MCF 10A (cell line): ENCODE data around the gene INSM1. TPM values are rescaled to one million over a fixed set of nuclear protein-coding genes. Genes with fewer than 3 reads are reported as not detected.

Source experiments
- BruUV-seq: library from RNA; stranded (reverse); fragments of 400-500 nt; replicated peaks from 2 replicates; lab custom pipeline; 2021; lab: Mats Ljungman, UMichigan
- CTCF ChIA-PET: fragments of 300-600 bp; sonication (Branson Sonifier 250); formaldehyde crosslinking; extraction: SDS; loops from one replicate; lab custom pipeline; 2021; ENCODE audit warnings: antibody characterized with exemption, inconsistent platforms; lab: Yijun Ruan, JAX
- POLR2A ChIA-PET: fragments of 300-600, 350-650 bp; sonication (Branson Sonifier 250); formaldehyde crosslinking; extraction: SDS; loops from one replicate; lab custom pipeline; 2020; ENCODE audit warnings: antibody characterized with exemption, inconsistent platforms; lab: Yijun Ruan, JAX
- DNase-seq: peaks from one replicate; pipeline ENCODE4 v3.0.0-alpha.2; 2018; ENCODE audit not compliant: unreplicated experiment
- H3K27ac Mint-ChIP-seq: one replicate; pipeline ENCODE4 v1.8.0; 2022; ENCODE audit warnings: mild to moderate bottlenecking, low read depth, mixed read lengths; ENCODE audit not compliant: unreplicated experiment
- H3K27me3 Mint-ChIP-seq: one replicate; pipeline ENCODE4 v1.8.0; 2022; ENCODE audit warnings: mixed read lengths; ENCODE audit not compliant: insufficient read depth, unreplicated experiment
- H3K36me3 Mint-ChIP-seq: one replicate; pipeline ENCODE4 v1.8.0; 2022; ENCODE audit warnings: mild to moderate bottlenecking, moderate library complexity, mixed read lengths; ENCODE audit not compliant: insufficient read depth, unreplicated experiment
- H3K4me1 Mint-ChIP-seq: one replicate; pipeline ENCODE4 v1.8.0; 2022; ENCODE audit warnings: mixed read lengths; ENCODE audit not compliant: insufficient read depth, unreplicated experiment
- H3K4me3 Mint-ChIP-seq: one replicate; pipeline ENCODE4 v1.8.0; 2022; ENCODE audit warnings: mild to moderate bottlenecking, moderate library complexity, mixed read lengths; ENCODE audit not compliant: unreplicated experiment
- H3K9me3 Mint-ChIP-seq: one replicate; pipeline ENCODE4 v1.8.0; 2022; ENCODE audit warnings: mixed read lengths; ENCODE audit not compliant: unreplicated experiment
- intact Hi-C: fragments of 100-400 bp; cut with micrococcal nuclease; formaldehyde crosslinking; loops from 2 replicates; pipeline ENCODE4 v1.14.1; 2022
- total RNA-seq: library from RNA; stranded (reverse); gene quantifications from 2 replicates; pipeline ENCODE4 v1.2.3, GENCODE V29; 2022
- TF ChIP-seq, protein P1 (sequence below): fragments of 200-600 bp; IDR thresholded peaks from one replicate; pipeline ENCODE4 v1.8.0; 2022; ENCODE audit warnings: antibody characterized with exemption, mild to moderate bottlenecking; ENCODE audit not compliant: unreplicated experiment

The INSM1 gene
- total RNA-seq, 1 experiment from 2014 or later = not detected

- Mint-ChIP-seq H3K27me3 (no peaks in the 10 kb centered on the region), H3K27ac (no peak overlapping the region), H3K9me3 (no peaks in the 10 kb centered on the region), H3K4me1 (no peaks in the 10 kb centered on the region), H3K36me3 (peaks cover 11% of the 10 kb centered on the region), H3K4me3 (no peak overlapping the region)
- intact Hi-C loops = no loop called here
- TF ChIP-seq, protein P1, sequence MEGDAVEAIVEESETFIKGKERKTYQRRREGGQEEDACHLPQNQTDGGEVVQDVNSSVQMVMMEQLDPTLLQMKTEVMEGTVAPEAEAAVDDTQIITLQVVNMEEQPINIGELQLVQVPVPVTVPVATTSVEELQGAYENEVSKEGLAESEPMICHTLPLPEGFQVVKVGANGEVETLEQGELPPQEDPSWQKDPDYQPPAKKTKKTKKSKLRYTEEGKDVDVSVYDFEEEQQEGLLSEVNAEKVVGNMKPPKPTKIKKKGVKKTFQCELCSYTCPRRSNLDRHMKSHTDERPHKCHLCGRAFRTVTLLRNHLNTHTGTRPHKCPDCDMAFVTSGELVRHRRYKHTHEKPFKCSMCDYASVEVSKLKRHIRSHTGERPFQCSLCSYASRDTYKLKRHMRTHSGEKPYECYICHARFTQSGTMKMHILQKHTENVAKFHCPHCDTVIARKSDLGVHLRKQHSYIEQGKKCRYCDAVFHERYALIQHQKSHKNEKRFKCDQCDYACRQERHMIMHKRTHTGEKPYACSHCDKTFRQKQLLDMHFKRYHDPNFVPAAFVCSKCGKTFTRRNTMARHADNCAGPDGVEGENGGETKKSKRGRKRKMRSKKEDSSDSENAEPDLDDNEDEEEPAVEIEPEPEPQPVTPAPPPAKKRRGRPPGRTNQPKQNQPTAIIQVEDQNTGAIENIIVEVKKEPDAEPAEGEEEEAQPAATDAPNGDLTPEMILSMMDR = no peak
- BruUV-seq = no TSS peak
- ChIA-PET POLR2A (no interaction called here), CTCF (interaction anchor here (0.6 to 2.6 kb wide), 4 partner anchors 8 to 1178 kb away, joined by 3 to 10 read pairs (median 3); no protein-coding TSS in a partner anchor)
- no peak for DNase-seq
These were observed 31.9 kb downstream of the INSM1 start for GRCh38 chr20:20399531-20400500.

DNA sequence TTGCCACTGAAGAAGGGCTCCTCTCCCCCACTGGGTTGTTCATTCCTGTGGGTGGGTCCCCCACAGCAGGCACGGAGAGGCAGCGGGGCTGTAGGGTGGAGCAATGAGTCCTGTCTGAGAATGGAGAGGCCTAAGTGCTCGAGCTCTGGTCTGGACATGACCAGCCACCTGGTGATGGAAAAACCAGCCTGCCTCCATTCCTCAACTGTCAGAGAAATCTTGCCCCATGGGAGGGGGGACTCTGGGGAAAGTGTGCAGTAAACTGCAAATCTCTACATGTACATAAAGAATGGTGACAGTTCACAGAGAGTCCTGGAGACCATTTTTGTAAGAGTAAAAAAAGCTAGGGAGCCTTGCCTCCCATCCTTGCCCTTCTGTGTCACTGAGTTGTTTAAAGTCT, 34.1 kb downstream of the INSM1 start:
- POLR2A ChIA-PET = interaction anchor here (0.6 kb wide), 1 partner anchor 17 kb away, joined by 3 read pairs; no protein-coding TSS in a partner anchor
- no TSS peak for BruUV-seq
- Mint-ChIP-seq H3K4me1 (no peaks in the 10 kb centered on the region), H3K9me3 (no peaks in the 10 kb centered on the region), H3K27ac (no peak overlapping the region), H3K27me3 (no peaks in the 10 kb centered on the region), H3K36me3 (peaks cover 6% of the 10 kb centered on the region), H3K4me3 (no peak overlapping the region)
- TF ChIP-seq, protein P1 = no peak
- CTCF ChIA-PET = no interaction called here
- intact Hi-C loops = no loop called here
- no peak for DNase-seq

DNA sequence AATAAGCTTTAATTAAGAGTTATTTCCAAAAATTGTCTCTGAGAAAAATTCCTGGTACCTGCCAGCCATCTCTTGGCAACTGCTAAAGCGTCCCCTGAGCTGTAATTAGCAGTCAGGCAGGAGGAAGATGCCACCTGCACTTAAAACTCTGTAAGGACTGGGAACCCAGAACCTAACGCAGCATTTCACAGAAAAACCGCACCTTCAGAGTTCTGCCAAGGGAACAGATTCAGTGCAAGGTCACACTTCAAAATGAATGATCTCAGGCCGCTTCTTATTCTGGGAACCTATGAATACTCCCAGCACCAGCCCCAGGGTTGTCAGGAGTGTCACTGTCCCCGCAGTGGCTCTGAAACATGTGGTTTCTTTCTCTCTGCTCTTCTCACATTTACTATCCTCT, 36.7 kb downstream of the INSM1 start:
- ChIA-PET CTCF (interaction anchor here (0.6 to 1.1 kb wide), 3 partner anchors 92 to 1495 kb away, joined by 3 read pairs; no protein-coding TSS in a partner anchor), POLR2A (no interaction called here)
- no peaks in the 10 kb centered on the region for H3K36me3 Mint-ChIP-seq
- H3K4me1 Mint-ChIP-seq = no peaks in the 10 kb centered on the region
- TF ChIP-seq, protein P1 = no peak
- DNase-seq = no peak
- intact Hi-C loops = loop anchor here (5.0 kb wide), 1 partner anchor 42 kb away; no protein-coding TSS in a partner anchor
- no peaks in the 10 kb centered on the region for H3K27me3 Mint-ChIP-seq
- no peaks in the 10 kb centered on the region for H3K9me3 Mint-ChIP-seq
- H3K4me3 Mint-ChIP-seq = no peak overlapping the region
- BruUV-seq = no TSS peak
- H3K27ac Mint-ChIP-seq = no peak overlapping the region

DNA sequence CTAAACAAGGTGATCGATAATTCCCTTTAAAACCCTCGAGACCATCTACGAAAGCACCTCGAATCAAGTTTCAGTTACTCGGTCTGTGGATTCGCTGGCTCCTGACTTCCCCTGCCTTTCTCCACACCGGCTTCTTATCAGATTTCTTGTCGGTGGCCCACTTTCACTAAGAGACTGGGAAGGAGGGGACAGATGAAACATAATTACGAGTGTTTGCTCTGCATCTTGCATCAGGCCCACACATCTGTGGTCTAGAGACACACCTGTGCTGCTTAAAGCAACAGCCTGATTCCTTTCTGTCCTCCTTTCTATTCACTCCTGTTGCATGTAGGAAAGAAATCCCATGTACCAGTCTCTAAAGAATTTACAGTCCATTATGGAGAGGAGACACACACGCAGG, 37.7 kb downstream of the INSM1 start:
- no peaks in the 10 kb centered on the region for H3K27me3 Mint-ChIP-seq
- BruUV-seq = no TSS peak
- intact Hi-C loops = loop anchor here (5.0 kb wide), 1 partner anchor 43 kb away; no protein-coding TSS in a partner anchor
- no peak overlapping the region for H3K4me3 Mint-ChIP-seq
- H3K27ac Mint-ChIP-seq = no peak overlapping the region
- no peaks in the 10 kb centered on the region for H3K4me1 Mint-ChIP-seq
- TF ChIP-seq, protein P1 = no peak
- no peak for DNase-seq
- ChIA-PET POLR2A (no interaction called here), CTCF (interaction anchor here (1.0 to 2.2 kb wide), 3 partner anchors 11 to 168 kb away, joined by 3 to 5 read pairs (median 5); no protein-coding TSS in a partner anchor)
- no peaks in the 10 kb centered on the region for H3K9me3 Mint-ChIP-seq
- H3K36me3 Mint-ChIP-seq = no peaks in the 10 kb centered on the region
